GM19240 (cell line): ENCODE data around the gene TRPM3.

Experiments
- DNase-seq: peaks from one replicate; pipeline ENCODE4 v3.0.0; 2011; ENCODE audit warnings: low spot score; ENCODE audit not compliant: insufficient read length

The TRPM3 gene

GRCh38 chr9:70949239-70949638 lies 172.2 kb downstream of the TRPM3 start:
- no peak for DNase-seq

- no peak for DNase-seq
These were observed 172.7 kb downstream of the TRPM3 start for GRCh38 chr9:70948744-70949143.

GRCh38 chr9:70947511-70947910 lies 173.9 kb downstream of the TRPM3 start:
- no peak for DNase-seq

DNA sequence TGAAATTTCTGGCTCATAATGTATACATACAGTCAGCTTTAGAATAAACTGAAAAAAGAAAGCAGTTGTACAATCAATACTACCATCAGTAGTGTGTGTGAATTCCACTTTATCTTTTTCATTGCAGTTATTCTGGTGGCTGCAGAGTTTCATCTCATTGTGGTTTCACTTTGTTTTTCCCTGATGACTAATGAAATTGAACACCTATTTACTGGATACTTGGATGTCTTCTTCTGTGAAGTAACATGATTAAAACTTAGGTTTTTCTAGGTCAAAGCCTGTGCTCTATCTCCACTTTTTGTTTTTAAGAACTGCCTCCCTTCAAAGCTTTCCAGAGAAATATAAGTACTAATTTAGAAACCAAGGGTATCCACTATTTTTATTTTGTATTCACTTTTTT lies 174.3 kb downstream of the TRPM3 start:
- DNase-seq, result no peak

GRCh38 chr9:70945301-70945700 lies 176.1 kb downstream of the TRPM3 start:
- no peak for DNase-seq

- no peak for DNase-seq
These were observed 180.2 kb downstream of the TRPM3 start for GRCh38 chr9:70941191-70941590.

GRCh38 chr9:70940605-70941004 lies 180.8 kb downstream of the TRPM3 start:
- DNase-seq, result no peak

- no peak for DNase-seq
These were observed 184.9 kb downstream of the TRPM3 start for GRCh38 chr9:70936536-70936935.

DNA sequence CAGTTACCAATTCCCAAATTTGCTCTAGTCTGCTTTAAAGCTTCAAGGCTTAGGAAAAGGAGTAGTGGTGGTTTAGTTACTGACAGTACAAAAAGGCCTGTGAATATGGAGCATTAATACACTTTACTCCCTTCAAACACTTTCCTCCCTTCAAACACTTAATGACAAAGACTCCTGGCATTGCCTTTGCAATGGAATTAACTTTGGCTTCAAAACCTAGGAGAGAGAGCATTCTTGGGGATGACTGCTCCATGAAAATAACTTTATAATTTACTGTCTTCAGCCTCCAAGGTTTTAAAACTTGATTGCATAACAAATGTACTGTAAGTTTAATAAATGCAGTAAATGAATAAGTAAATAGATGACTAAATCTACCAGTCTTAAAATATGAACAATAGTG lies 185.6 kb downstream of the TRPM3 start:
- no peak for DNase-seq

GRCh38 chr9:70934642-70935041 lies 186.8 kb downstream of the TRPM3 start:
- DNase-seq, result no peak

DNA sequence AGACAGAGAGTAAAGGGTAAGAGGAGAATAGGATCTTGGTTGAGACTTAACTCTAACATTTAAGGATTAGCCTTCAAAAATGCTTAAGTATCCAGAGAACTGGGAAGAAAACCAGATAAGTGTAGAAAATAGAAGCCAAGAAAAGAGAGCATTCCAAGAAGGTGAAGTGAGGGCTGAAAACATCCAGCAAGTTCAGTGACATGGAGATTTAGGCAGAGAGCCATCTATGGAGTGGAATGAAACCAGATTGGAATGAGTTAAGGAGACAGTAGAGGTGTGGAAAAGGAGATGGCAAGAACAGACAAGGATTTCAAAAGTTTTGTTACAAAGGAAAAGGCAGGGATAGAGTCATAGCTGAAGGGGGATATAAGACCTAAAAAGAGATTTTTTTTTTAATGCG lies 188.1 kb downstream of the TRPM3 start:
- no peak for DNase-seq

- DNase-seq, result no peak
These were observed 189.3 kb downstream of the TRPM3 start for GRCh38 chr9:70932097-70932496.

DNA sequence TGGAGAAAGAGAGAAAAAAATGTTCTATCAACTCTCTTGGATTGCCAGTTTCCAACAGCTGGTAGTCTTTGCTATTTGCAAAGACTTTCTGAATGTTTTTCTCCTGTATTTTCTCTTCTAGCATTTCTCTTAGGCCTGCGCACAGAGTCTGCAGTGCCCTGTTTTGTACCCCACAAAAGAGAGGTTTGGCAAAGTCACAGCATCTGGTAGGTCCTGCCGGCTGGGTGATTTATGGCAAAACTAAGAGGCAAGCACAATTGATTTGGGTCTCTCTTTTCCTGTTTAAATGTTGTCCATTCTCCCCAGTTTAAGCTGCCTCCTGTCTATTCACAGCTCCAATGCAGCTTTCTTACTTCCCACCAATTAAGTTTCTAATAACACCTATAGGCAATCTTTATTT lies 193.9 kb downstream of the TRPM3 start:
- DNase-seq, result no peak

DNA sequence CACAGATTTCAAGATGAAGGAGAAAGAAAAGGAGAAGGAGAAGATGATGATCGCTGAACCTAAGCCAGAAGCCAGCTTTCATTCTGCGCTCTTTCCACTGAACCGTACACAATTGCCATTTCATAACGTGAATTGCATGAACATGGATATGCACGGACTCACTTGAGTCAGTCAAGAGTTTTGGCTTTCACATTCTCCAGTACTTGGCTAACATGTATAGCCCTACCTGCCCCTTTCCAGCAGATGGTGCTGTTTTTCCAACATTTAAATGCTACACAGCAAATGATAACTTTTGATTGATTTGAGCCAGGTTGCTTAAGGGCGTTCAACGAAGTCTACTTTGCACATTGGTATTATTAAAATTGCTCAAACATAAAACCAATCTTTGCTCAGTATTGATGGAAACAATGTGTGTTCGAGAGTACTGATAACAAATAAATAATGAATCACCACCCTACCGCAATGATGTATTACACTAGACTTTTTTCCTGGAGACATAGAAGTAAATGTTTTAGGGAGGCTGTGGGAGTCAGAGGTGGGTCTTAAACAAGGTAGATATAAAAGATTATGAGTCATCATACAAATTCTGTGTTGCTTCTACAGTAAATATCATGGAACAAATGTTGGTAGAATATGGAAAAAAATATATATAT lies 196.4 kb downstream of the TRPM3 start:
- DNase-seq, result peak; percentile 8

DNA sequence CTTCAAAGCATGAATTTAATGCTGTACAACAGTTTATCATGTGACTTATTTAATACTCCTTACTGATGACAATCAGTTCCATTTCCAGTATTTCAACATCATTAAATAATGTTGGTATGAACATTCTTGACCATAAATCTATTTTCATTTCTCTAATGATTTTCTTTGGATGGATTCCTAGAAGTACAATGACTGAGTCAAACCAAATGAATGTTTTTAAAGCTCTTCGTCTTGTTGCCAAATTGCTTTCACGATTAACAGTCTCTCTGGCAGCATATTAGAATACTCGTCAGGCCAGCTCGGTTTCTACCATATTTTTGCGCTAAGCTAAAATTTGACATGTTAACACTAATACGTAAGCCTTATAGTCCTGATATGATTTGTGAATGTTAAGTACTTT lies 197.0 kb downstream of the TRPM3 start:
- no peak for DNase-seq

DNA sequence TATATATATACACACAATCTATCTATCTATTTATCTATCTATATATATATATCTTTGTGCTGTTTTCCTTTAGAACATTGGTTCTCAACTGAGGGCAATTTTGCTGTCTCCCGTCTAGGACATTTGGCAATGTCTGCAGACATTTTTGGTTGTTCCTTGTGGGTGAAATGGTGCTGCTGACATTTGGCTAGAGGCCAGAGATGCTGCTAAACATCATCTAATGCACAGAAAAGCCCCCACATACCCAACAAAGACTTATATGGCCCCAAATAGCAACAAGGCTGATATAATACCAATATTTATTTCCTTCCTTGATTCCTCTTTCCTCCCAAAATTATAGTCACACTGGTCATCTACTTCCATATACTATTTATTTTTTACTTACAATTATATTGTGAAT lies 197.5 kb downstream of the TRPM3 start:
- no peak for DNase-seq

- no peak for DNase-seq
These were observed 200.3 kb downstream of the TRPM3 start for GRCh38 chr9:70921136-70921535.

DNA sequence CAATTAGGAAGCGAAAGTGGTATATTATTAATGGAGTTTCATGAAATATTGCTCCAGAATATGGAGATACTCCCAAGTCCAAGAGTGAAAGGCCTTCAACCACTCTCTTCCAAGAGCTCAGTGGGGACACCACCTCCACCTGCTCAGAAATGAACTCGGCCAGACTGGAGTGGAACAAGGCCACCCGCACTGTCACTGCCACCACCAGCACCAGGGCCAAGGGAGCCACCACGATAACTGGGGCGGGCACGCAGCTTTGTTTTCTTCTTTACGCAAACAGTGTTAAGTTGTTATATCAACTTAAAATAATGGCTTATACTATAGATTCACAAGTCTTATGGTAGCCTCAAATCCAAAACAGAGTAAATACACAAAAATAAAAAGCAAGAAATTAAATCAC lies 204.1 kb downstream of the TRPM3 start:
- DNase-seq, result no peak

DNA sequence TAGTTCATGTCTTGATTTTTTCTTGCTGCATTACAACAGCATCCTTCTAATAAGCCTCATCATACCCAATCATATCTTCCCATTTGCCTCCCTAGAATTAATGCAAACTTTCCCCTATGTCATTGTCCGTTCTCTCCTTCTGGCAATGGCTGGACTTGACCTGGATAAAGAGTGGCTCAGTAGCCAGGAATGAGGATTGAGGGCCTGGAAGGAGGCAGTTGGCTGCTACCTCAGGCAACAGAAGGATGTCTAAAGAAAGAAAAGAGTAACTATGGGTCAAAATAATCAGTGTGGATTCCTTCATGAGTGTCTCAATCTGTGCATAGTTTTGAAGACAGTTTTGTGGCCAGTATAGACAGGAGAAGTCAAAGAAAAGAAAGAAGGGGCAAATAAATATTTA lies 209.6 kb downstream of the TRPM3 start:
- no peak for DNase-seq

DNA sequence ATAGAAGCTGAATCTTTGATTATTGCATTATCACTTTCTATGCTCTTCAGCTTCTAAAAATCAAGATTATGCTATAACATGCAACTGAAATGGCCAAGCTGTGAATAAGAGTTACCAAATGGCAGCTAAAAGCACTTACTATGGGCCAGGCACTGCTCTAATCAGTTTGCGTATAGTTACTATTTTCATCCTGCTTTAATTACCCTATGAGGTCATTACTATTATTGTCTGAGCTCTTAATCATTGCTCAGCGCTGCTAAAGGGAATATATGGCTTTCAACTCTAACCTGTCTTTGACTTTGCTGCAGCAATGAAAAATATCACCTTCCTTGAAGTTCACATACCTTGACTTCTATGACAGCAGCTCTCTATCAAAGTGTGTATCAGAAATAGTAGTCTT lies 210.8 kb downstream of the TRPM3 start:
- DNase-seq, result no peak

DNA sequence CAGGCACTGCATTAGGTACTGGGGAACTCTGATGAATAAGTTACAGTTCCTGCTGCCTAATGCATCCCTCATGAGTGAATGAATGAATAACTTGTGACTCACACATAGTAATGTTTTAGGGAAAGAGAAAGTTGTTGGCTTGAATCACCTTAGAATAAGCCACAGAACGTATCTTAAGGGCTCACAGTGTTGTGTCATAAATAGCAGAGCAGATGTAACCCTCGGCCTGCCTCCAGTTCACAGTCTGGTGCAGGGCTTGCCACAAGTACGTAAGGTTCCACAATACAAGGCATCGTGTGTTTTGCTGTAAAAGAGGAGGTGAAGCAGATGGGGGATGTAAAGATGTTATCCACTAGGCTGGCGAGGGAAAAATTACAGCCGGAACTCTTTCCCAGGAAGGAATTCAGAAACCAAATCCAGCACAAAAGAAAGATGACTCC lies 218.7 kb downstream of the TRPM3 start:
- no peak for DNase-seq

- DNase-seq, result no peak
These were observed 219.2 kb downstream of the TRPM3 start for GRCh38 chr9:70902171-70902570.

GRCh38 chr9:70901746-70902145 lies 219.7 kb downstream of the TRPM3 start:
- no peak for DNase-seq

DNA sequence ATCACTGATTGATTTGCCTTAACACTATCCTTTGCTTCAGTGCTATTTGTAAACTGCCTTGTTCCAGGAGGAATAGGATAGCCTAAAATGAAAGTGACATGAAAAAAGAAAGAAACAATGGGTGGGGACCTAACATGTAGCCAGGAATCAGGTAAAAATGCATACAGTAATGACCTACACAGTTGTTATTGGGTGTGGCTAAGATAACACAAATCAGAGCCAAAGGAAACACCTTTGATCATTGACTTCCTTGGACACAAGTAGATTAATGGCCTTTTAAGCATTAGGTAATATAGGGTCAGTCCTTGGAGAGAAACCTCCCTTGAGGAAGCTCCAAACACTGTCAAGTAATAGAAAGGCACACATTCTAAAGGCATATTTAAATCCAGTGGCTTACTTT lies 220.4 kb downstream of the TRPM3 start:
- DNase-seq, result no peak
